ENCODE results near the gene EED.
A peak's percentile ranks its signal among the peaks of the same experiment; 100 is the strongest.

The EED gene

DNA sequence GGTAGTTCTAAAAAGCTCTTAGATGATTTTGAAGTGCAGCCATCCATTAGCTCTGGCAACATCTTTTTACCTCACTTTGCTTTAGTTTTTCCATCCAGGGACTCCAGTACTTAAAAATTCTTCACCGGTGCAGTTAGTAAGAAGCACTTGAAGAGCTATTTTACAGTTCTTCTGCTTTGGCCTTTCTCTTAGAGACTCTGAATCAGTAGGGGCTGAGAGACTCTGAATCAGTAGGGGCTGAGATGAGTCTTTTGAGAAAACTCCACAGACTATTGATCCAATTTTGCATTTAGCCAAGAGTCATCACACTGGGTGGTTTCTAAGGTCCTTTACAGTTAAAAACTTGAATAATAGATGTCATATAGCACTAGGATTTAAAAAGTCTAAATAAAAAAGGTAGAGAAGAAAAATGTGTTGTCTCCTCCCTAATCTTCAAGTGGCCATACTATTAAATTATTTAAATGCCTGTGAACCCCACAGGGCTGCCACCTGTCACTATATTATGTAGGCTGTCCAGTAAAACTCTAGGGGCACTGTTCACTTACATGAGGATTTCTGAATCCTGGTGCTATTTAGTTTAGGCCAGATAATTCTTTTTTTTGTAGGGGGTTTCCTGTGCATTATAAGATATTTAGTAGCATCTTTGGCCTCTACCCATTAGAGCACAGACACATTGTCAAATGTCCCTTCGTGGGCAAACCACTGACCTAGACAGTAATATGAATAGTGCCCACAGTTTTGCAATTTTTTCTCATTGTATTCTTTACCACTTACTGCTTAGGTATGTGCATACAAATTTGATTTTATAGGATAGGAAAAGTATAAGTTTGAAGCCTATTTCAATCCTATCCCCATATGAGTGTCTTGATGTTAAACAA, 31.2 kb downstream of the EED start:
- Histone ChIP-seq H2BK5ac (ENCODE audit: low read depth, low read length, poor library complexity) (no peak overlapping the region), H2AFZ (ENCODE audit: insufficient read depth, low read length, poor library complexity) (no peak overlapping the region), H2AK5ac (ENCODE audit: low read length) (no peak overlapping the region), H4K91ac (ENCODE audit: low read depth, low read length) (no peak overlapping the region), H3K9me3 (ENCODE audit: insufficient read depth, low read depth, low read length) (peaks cover 2% of the 10 kb centered on the region), H2BK12ac (ENCODE audit: low read length) (no peak overlapping the region), H3K79me1 (ENCODE audit: low read length) (no peaks in the 10 kb centered on the region), H3K14ac (ENCODE audit: low read length) (no peak overlapping the region), H3K27ac (ENCODE audit: low read depth, low read length) (no peak overlapping the region), H2BK120ac (ENCODE audit: insufficient read depth, low read length, poor library complexity) (no peak overlapping the region), H3K4me3 (ENCODE audit: low read depth, low read length) (no peak overlapping the region), H4K8ac (ENCODE audit: low read depth, low read length) (no peak overlapping the region), H4K12ac (ENCODE audit: low read depth, low read length) (no peak overlapping the region), H3K4me1 (ENCODE audit: control insufficient read depth in 1 of 2, insufficient read depth in 2 of 2, low read length in 2 of 2) (peaks cover 0 to 3% of the 10 kb centered on the region in 2 experiments), H3K9ac (ENCODE audit: low read length) (no peak overlapping the region), H3K23ac (ENCODE audit: low read length) (no peak overlapping the region), H3K36me3 (ENCODE audit: control insufficient read depth in 1 of 2, insufficient read depth in 2 of 2, low read length in 2 of 2) (peaks cover 4 to 6% of the 10 kb centered on the region in 2 experiments), H3K79me2 (ENCODE audit: control insufficient read depth, insufficient read depth, low read length, poor library complexity) (peaks cover 2% of the 10 kb centered on the region), H3K18ac (ENCODE audit: low read length) (no peak overlapping the region), H3K4me2 (ENCODE audit: low read length) (no peak overlapping the region), H3K4ac (ENCODE audit: low read depth, low read length) (no peak overlapping the region), H3K27me3 (ENCODE audit: insufficient read depth, low read length) (no peaks in the 10 kb centered on the region)
- WGBS (ENCODE audit: extremely low coverage, insufficient coverage, insufficient read length) = no CpG with 5 or more reads among the region's 2 CpGs
- DNase-seq = no peak

DNA sequence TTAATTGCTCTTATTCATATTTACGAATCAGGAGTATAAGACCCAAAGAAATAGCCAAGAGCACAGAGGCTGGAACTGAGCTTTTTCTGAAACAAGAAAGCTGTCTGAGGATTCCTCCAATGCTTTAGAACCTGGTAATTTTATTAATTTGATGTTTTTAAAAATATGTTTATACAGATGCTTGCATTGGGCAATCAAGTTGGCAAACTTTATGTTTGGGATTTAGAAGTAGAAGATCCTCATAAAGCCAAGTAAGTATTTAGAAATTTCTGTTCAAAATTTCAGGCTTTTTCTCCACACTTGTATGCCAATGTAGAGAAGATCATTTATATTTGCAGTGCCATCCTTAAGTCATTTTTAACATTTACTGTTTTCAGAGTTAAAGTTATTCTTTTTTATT, 33.2 kb downstream of the EED start:
- Histone ChIP-seq H2BK120ac (ENCODE audit: insufficient read depth, low read length, poor library complexity) (no peak overlapping the region), H3K9ac (ENCODE audit: low read length) (no peak overlapping the region), H3K4me3 (ENCODE audit: low read depth, low read length) (no peak overlapping the region), H2BK12ac (ENCODE audit: low read length) (no peak overlapping the region), H3K36me3 (ENCODE audit: control insufficient read depth in 1 of 2, insufficient read depth in 2 of 2, low read length in 2 of 2) (peaks cover 4 to 6% of the 10 kb centered on the region in 2 experiments), H3K4me2 (ENCODE audit: low read length) (no peak overlapping the region), H3K9me3 (ENCODE audit: insufficient read depth, low read depth, low read length) (peaks cover 2% of the 10 kb centered on the region), H4K91ac (ENCODE audit: low read depth, low read length) (no peak overlapping the region), H3K79me1 (ENCODE audit: low read length) (no peaks in the 10 kb centered on the region), H3K27me3 (ENCODE audit: insufficient read depth, low read length) (no peaks in the 10 kb centered on the region), H3K27ac (ENCODE audit: low read depth, low read length) (no peak overlapping the region), H3K14ac (ENCODE audit: low read length) (no peak overlapping the region), H3K79me2 (ENCODE audit: control insufficient read depth, insufficient read depth, low read length, poor library complexity) (peaks cover 2% of the 10 kb centered on the region), H3K23ac (ENCODE audit: low read length) (no peak overlapping the region), H3K18ac (ENCODE audit: low read length) (no peak overlapping the region), H2BK5ac (ENCODE audit: low read depth, low read length, poor library complexity) (no peak overlapping the region), H4K12ac (ENCODE audit: low read depth, low read length) (no peak overlapping the region), H2AK5ac (ENCODE audit: low read length) (no peak overlapping the region), H2AFZ (ENCODE audit: insufficient read depth, low read length, poor library complexity) (no peak overlapping the region), H3K4me1 (ENCODE audit: control insufficient read depth in 1 of 2, insufficient read depth in 2 of 2, low read length in 2 of 2) (peaks cover 0 to 3% of the 10 kb centered on the region in 2 experiments), H4K8ac (ENCODE audit: low read depth, low read length) (no peak overlapping the region), H3K4ac (ENCODE audit: low read depth, low read length) (no peak overlapping the region)
- no peak for DNase-seq
- no CpG with 5 or more reads among the region's 1 CpG for WGBS (ENCODE audit: extremely low coverage, insufficient coverage, insufficient read length)

DNA sequence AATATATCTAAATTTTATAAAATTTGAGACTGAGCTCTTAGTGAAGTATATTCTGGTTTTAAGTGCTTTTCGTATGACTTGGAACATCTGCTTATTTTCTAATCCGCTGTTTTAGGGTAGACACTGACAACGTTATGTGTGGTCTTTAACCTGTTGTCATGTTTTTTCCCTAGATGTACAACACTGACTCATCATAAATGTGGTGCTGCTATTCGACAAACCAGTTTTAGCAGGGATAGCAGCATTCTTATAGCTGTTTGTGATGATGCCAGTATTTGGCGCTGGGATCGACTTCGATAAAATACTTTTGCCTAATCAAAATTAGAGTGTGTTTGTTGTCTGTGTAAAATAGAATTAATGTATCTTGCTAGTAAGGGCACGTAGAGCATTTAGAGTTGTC, 33.7 kb downstream of the EED start:
- Histone ChIP-seq H3K4me1 (ENCODE audit: control insufficient read depth in 1 of 2, insufficient read depth in 2 of 2, low read length in 2 of 2) (peaks cover 0 to 3% of the 10 kb centered on the region in 2 experiments), H3K4me3 (ENCODE audit: low read depth, low read length) (no peak overlapping the region), H4K8ac (ENCODE audit: low read depth, low read length) (no peak overlapping the region), H3K79me2 (ENCODE audit: control insufficient read depth, insufficient read depth, low read length, poor library complexity) (peaks cover 2% of the 10 kb centered on the region), H3K9ac (ENCODE audit: low read length) (no peak overlapping the region), H3K18ac (ENCODE audit: low read length) (no peak overlapping the region), H3K27me3 (ENCODE audit: insufficient read depth, low read length) (no peaks in the 10 kb centered on the region), H2AFZ (ENCODE audit: insufficient read depth, low read length, poor library complexity) (no peak overlapping the region), H3K23ac (ENCODE audit: low read length) (no peak overlapping the region), H4K12ac (ENCODE audit: low read depth, low read length) (no peak overlapping the region), H2BK5ac (ENCODE audit: low read depth, low read length, poor library complexity) (no peak overlapping the region), H3K4me2 (ENCODE audit: low read length) (no peak overlapping the region), H3K79me1 (ENCODE audit: low read length) (no peaks in the 10 kb centered on the region), H4K91ac (ENCODE audit: low read depth, low read length) (no peak overlapping the region), H2BK120ac (ENCODE audit: insufficient read depth, low read length, poor library complexity) (no peak overlapping the region), H2AK5ac (ENCODE audit: low read length) (no peak overlapping the region), H3K4ac (ENCODE audit: low read depth, low read length) (no peak overlapping the region), H3K36me3 (ENCODE audit: control insufficient read depth in 1 of 2, insufficient read depth in 2 of 2, low read length in 2 of 2) (peaks cover 4 to 5% of the 10 kb centered on the region in 2 experiments), H2BK12ac (ENCODE audit: low read length) (no peak overlapping the region), H3K14ac (ENCODE audit: low read length) (no peak overlapping the region), H3K27ac (ENCODE audit: low read depth, low read length) (no peak overlapping the region), H3K9me3 (ENCODE audit: insufficient read depth, low read depth, low read length) (peaks cover 2% of the 10 kb centered on the region)
- WGBS (ENCODE audit: extremely low coverage, insufficient coverage, insufficient read length) = no CpG with 5 or more reads among the region's 8 CpGs
- DNase-seq = peak; percentile 18 to 67

DNA sequence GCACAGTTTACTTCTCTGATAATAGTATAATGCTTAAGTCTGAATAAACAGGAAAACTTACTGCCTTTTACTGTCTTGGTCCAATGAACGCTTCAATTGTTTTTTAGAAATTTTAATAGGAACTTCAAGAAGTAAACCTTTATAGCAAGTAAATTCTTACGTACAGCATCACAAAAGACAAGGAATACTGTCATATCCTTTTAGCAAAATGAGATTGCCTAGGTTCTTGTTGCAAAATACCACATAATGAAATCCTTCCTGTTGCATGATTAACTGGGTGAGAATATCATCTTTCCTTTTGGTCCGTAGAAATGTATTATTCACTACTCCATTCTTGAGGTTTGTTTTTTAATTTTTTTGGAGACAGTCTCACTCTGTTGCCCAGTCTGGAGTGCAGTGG, 35.2 kb downstream of the EED start:
- Histone ChIP-seq H3K14ac (ENCODE audit: low read length) (no peak overlapping the region), H3K4ac (ENCODE audit: low read depth, low read length) (no peak overlapping the region), H2AK5ac (ENCODE audit: low read length) (no peak overlapping the region), H3K18ac (ENCODE audit: low read length) (no peak overlapping the region), H3K27ac (ENCODE audit: low read depth, low read length) (no peak overlapping the region), H3K27me3 (ENCODE audit: insufficient read depth, low read length) (no peaks in the 10 kb centered on the region), H4K12ac (ENCODE audit: low read depth, low read length) (no peak overlapping the region), H3K36me3 (ENCODE audit: control insufficient read depth in 1 of 2, insufficient read depth in 2 of 2, low read length in 2 of 2) (peaks cover 0 to 2% of the 10 kb centered on the region in 2 experiments), H4K91ac (ENCODE audit: low read depth, low read length) (no peak overlapping the region), H3K79me1 (ENCODE audit: low read length) (no peaks in the 10 kb centered on the region), H3K79me2 (ENCODE audit: control insufficient read depth, insufficient read depth, low read length, poor library complexity) (no peaks in the 10 kb centered on the region), H3K4me2 (ENCODE audit: low read length) (no peak overlapping the region), H2BK12ac (ENCODE audit: low read length) (no peak overlapping the region), H3K9ac (ENCODE audit: low read length) (no peak overlapping the region), H2BK120ac (ENCODE audit: insufficient read depth, low read length, poor library complexity) (no peak overlapping the region), H2AFZ (ENCODE audit: insufficient read depth, low read length, poor library complexity) (no peak overlapping the region), H3K4me3 (ENCODE audit: low read depth, low read length) (no peak overlapping the region), H4K8ac (ENCODE audit: low read depth, low read length) (no peak overlapping the region), H3K9me3 (ENCODE audit: insufficient read depth, low read depth, low read length) (no peaks in the 10 kb centered on the region), H3K4me1 (ENCODE audit: control insufficient read depth in 1 of 2, insufficient read depth in 2 of 2, low read length in 2 of 2) (peaks cover 6 to 8% of the 10 kb centered on the region in 2 experiments), H3K23ac (ENCODE audit: low read length) (no peak overlapping the region), H2BK5ac (ENCODE audit: low read depth, low read length, poor library complexity) (no peak overlapping the region)
- no CpG with 5 or more reads among the region's 3 CpGs for WGBS (ENCODE audit: extremely low coverage, insufficient coverage, insufficient read length)
- no peak for DNase-seq
